Progenitor cell of endocrine pancreas (in vitro differentiated cells): ENCODE results near the gene ALOX15. TPM values are rescaled to one million over a fixed set of nuclear protein-coding genes. Genes with fewer than 3 reads are reported as not detected.
"Not testable (repeated sequence)": the region's sequence is repeated elsewhere in the genome, so short reads cannot be mapped to it uniquely, and the experiment has no call there.

Experiments
- DNase-seq: peaks from one replicate; pipeline ENCODE4 v3.0.0; 2021; ENCODE audit warnings: low spot score; ENCODE audit not compliant: unreplicated experiment
- H3K27ac Mint-ChIP-seq: 2 replicates; pipeline ENCODE4 v1.8.0; 2021; ENCODE audit warnings: mild to moderate bottlenecking, moderate library complexity, mixed read lengths
- H3K27me3 Mint-ChIP-seq: 2 replicates; pipeline ENCODE4 v1.8.0; 2021; ENCODE audit warnings: mixed read lengths
- H3K36me3 Mint-ChIP-seq: 2 replicates; pipeline ENCODE4 v1.8.0; 2022; ENCODE audit warnings: mixed read lengths; ENCODE audit not compliant: insufficient read depth
- H3K4me1 Mint-ChIP-seq: 2 replicates; pipeline ENCODE4 v1.8.0; 2021; ENCODE audit warnings: low read depth, mixed read lengths
- H3K4me3 Mint-ChIP-seq: 2 replicates; pipeline ENCODE4 v1.8.0; 2021; ENCODE audit warnings: low read depth, mild to moderate bottlenecking, moderate library complexity, mixed read lengths
- H3K9me3 Mint-ChIP-seq: 2 replicates; pipeline ENCODE4 v1.8.0; 2021; ENCODE audit warnings: low read depth, mixed read lengths
- total RNA-seq: library from RNA; stranded (reverse); gene quantifications from 2 replicates; pipeline ENCODE4 v1.2.1, GENCODE V29; 2021
- TF ChIP-seq, protein P1 (sequence below): fragments of 200-600 bp; sonication (generic); IDR thresholded peaks from one replicate; pipeline ENCODE4 v1.5.0; 2021; ENCODE audit warnings: antibody characterized with exemption, mild to moderate bottlenecking; ENCODE audit not compliant: unreplicated experiment

Gene ALOX15
- total RNA-seq, 1 donor from 2014 or later = 0.69 TPM

DNA sequence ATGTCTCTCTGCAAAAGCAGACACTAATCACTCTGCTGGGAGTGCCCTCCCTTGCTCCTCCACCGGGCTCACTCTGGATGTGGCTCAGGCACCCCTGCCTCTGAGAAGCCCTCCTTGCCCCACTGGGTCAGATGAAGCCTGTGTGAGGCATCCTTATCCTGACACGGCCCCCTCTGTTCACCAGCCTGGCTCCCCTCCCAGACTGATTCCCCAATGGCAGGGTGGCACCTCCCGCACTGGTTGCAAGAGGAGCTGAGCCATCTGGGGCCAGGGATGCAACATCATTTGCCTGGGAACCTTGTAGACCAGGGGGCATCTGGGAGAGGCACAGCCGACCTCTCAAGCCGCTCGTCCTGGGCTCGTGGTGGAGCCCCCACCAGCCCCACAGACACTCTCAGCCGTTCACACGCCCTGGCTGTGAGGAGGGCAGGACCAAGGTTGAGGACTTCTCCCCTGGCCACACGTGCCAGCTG, 50.5 kb downstream of the ALOX15 start:
- Mint-ChIP-seq H3K4me1 (peaks cover 28% of the 10 kb centered on the region), H3K27me3 (peaks cover 18% of the 10 kb centered on the region), H3K9me3 (no peaks in the 10 kb centered on the region), H3K27ac (no peak overlapping the region), H3K4me3 (no peak overlapping the region), H3K36me3 (no peaks in the 10 kb centered on the region)
- TF ChIP-seq, protein P1, sequence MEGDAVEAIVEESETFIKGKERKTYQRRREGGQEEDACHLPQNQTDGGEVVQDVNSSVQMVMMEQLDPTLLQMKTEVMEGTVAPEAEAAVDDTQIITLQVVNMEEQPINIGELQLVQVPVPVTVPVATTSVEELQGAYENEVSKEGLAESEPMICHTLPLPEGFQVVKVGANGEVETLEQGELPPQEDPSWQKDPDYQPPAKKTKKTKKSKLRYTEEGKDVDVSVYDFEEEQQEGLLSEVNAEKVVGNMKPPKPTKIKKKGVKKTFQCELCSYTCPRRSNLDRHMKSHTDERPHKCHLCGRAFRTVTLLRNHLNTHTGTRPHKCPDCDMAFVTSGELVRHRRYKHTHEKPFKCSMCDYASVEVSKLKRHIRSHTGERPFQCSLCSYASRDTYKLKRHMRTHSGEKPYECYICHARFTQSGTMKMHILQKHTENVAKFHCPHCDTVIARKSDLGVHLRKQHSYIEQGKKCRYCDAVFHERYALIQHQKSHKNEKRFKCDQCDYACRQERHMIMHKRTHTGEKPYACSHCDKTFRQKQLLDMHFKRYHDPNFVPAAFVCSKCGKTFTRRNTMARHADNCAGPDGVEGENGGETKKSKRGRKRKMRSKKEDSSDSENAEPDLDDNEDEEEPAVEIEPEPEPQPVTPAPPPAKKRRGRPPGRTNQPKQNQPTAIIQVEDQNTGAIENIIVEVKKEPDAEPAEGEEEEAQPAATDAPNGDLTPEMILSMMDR = no peak
- no peak for DNase-seq

- Mint-ChIP-seq H3K4me1 (peaks cover 32% of the 10 kb centered on the region), H3K27me3 (peaks cover 23% of the 10 kb centered on the region)
- H3K27ac Mint-ChIP-seq, H3K4me3 Mint-ChIP-seq, DNase-seq, H3K9me3 Mint-ChIP-seq, H3K36me3 Mint-ChIP-seq: not testable (repeated sequence)
Observed at GRCh38 chr17:4590042-4590441, 51.4 kb downstream of the ALOX15 start.

- H3K36me3 Mint-ChIP-seq = no peaks in the 10 kb centered on the region
- no peak for DNase-seq
- H3K4me3 Mint-ChIP-seq = no peak overlapping the region
- no peak overlapping the region for H3K27ac Mint-ChIP-seq
- H3K27me3 Mint-ChIP-seq = peaks cover 24% of the 10 kb centered on the region
- H3K4me1 Mint-ChIP-seq = peaks cover 28% of the 10 kb centered on the region
- no peaks in the 10 kb centered on the region for H3K9me3 Mint-ChIP-seq
- TF ChIP-seq, protein P1 = no peak
Observed at GRCh38 chr17:4588898-4589625, 52.4 kb downstream of the ALOX15 start.

DNA sequence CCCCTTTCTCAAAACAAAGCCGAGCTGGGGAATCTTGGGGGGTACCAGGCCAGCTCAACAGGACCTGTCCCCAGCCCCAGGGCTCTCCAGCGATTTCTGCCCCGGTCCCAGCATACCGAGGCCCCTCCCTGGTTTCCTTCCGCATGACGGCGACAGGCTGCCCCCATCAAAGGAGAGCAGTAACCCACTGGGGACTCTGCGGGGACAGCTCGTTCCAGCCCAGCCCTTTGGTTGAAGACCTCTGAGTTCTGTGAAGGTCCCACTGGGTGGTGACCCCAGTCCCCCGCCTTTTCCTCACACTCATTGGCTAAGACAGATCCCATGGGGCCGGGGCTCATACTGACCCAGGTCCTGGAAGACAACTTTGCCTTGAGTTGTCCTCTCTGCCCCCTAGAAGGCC, 53.1 kb downstream of the ALOX15 start:
- H3K9me3 Mint-ChIP-seq = no peaks in the 10 kb centered on the region
- DNase-seq = no peak

GRCh38 chr17:4587803-4588202, 53.7 kb downstream of the ALOX15 start:
- TF ChIP-seq, protein P1 = no peak
- DNase-seq = no peak
- Mint-ChIP-seq H3K9me3 (no peaks in the 10 kb centered on the region), H3K27me3 (peaks cover 36% of the 10 kb centered on the region), H3K4me3 (no peak overlapping the region), H3K4me1 (peaks cover 32% of the 10 kb centered on the region), H3K36me3 (no peaks in the 10 kb centered on the region), H3K27ac (no peak overlapping the region)

More for the DNA sequence above, 53.1 kb downstream of the ALOX15 start:
- no peak overlapping the region for H3K27ac Mint-ChIP-seq
- TF ChIP-seq, protein P1 = no peak
- H3K36me3 Mint-ChIP-seq = no peaks in the 10 kb centered on the region
- no peak overlapping the region for H3K4me3 Mint-ChIP-seq
- peaks cover 29% of the 10 kb centered on the region for H3K4me1 Mint-ChIP-seq
- H3K27me3 Mint-ChIP-seq = peaks cover 30% of the 10 kb centered on the region

- Mint-ChIP-seq H3K9me3 (no peaks in the 10 kb centered on the region), H3K27ac (no peak overlapping the region), H3K27me3 (peaks cover 40% of the 10 kb centered on the region), H3K4me1 (peaks cover 32% of the 10 kb centered on the region), H3K4me3 (no peak overlapping the region), H3K36me3 (no peaks in the 10 kb centered on the region)
- DNase-seq = no peak
- TF ChIP-seq, protein P1 = no peak
Observed at GRCh38 chr17:4587195-4587594, 54.3 kb downstream of the ALOX15 start.
